LNCaP clone FGC (cell line): ENCODE measurements around the gene CDH20.
"Not testable (repeated sequence)": the region's sequence is repeated elsewhere in the genome, so short reads cannot be mapped to it uniquely, and the experiment has no call there.

Experiments used
- DNase-seq: peaks from one replicate; pipeline ENCODE4 v3.0.0-alpha.2; 2011; ENCODE audit warnings: low read depth
- H3K4me3 ChIP-seq: 2 replicates; pipeline ENCODE4 v1.5.1; 2011; ENCODE audit warnings: mild to moderate bottlenecking, low read depth, low read length, control low read depth
- TF ChIP-seq, protein P1 (sequence below): IDR thresholded peaks from 2 replicates; pipeline ENCODE4 v1.5.1; 2012; ENCODE audit warnings: mild to moderate bottlenecking; ENCODE audit not compliant: control insufficient read depth, insufficient read depth; ENCODE audit errors: extremely low read depth

Gene CDH20

DNA sequence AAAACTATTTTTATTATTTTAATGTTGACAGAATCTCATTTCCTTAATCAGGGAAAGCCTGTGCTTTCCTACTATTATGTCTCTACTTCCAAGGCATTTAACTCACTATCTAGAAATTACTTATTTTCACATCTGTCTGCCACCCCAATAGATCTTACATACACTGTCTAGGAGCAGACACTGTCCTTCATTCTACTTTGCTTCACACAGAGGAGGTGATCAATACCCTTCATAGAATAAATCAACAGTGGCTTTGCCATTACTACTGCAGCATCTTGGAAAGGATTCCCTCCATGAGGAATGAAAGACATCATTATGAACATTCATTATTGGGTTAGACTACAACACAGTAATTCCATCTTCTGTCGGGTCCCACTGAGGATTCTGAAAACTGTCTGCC lies 31.7 kb downstream of the CDH20 start:
- no peak for DNase-seq
- TF ChIP-seq, protein P1, sequence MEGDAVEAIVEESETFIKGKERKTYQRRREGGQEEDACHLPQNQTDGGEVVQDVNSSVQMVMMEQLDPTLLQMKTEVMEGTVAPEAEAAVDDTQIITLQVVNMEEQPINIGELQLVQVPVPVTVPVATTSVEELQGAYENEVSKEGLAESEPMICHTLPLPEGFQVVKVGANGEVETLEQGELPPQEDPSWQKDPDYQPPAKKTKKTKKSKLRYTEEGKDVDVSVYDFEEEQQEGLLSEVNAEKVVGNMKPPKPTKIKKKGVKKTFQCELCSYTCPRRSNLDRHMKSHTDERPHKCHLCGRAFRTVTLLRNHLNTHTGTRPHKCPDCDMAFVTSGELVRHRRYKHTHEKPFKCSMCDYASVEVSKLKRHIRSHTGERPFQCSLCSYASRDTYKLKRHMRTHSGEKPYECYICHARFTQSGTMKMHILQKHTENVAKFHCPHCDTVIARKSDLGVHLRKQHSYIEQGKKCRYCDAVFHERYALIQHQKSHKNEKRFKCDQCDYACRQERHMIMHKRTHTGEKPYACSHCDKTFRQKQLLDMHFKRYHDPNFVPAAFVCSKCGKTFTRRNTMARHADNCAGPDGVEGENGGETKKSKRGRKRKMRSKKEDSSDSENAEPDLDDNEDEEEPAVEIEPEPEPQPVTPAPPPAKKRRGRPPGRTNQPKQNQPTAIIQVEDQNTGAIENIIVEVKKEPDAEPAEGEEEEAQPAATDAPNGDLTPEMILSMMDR: no peak
- H3K4me3 ChIP-seq: no peak overlapping the region

DNA sequence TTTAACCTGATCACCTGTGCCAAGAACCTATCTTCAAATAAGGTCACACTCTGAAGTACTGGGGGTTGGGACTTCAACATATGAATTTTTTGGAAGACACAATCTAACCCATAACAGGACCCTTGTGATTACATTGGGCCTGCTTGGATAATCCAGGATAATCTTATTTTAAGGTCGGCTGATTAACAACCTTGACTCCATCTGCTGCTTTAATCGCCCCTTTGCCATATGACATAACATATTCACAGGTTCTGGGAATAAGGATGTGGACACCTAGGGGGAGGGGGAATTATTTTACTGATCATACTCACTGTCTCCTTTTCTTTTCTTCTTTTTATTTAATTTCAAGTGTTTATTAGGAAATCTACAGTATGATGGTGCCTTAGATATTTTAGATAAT lies 34.8 kb downstream of the CDH20 start:
- H3K4me3 ChIP-seq: no peak overlapping the region
- TF ChIP-seq, protein P1: no peak
- DNase-seq: no peak

DNA sequence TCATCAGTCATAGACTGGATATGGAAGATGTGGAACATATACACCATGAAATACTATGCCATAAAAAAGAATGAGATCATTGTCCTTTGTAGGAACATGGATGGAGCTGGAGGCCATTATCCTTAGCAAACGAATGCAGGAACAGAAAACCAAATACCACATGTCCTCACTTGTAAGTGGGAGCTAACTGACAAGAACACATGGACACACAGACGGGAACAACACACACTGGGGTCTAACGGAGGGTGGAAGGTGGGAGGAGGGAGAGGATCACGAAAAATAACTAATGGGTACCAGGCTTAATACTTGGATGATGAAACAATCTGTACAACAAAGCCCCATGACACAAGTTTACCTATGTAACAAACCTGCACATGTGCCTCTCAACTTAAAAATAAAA lies 36.4 kb downstream of the CDH20 start:
- not testable (repeated sequence) for DNase-seq, H3K4me3 ChIP-seq

DNA sequence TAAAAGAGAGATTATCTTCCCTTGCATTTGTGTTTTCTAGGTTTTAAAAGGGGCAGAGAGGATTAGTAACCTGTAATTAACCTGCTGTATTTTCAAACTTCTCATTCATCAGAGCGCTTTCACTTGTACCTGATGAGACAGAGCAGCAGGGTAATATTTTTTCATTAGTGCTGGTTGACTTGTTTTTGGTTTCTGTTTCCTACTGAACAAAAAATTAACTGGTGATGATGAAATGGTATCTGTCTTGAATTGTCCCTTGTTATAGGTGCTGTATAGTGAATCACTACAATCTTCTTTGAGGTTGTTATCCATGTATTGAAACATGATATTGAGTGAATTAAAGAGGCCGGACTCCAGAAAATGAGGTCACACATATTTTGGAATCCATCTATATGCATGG lies 37.9 kb downstream of the CDH20 start:
- no peak overlapping the region for H3K4me3 ChIP-seq
- DNase-seq: no peak
- TF ChIP-seq, protein P1: no peak

DNA sequence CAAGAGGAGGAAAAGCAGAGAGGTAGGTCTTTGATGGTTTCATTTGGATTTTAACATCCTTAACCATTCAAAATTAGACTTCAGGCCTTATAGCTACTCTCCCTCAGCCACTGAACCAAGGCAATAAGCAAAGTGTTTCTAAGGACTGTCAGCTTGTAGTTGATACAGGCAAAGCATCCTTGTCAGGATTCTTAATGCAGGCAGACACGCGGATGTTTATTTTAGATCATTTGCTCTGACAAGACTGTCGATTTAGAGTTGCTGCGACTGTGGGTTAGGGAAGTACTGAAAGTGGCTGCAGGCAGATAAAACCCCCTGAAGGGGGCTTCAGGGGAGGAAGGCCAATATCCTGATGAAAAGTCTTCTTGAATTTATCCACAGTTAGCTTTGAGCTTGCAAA lies 46.6 kb downstream of the CDH20 start:
- H3K4me3 ChIP-seq: no peak overlapping the region
- TF ChIP-seq, protein P1: no peak
- no peak for DNase-seq

DNA sequence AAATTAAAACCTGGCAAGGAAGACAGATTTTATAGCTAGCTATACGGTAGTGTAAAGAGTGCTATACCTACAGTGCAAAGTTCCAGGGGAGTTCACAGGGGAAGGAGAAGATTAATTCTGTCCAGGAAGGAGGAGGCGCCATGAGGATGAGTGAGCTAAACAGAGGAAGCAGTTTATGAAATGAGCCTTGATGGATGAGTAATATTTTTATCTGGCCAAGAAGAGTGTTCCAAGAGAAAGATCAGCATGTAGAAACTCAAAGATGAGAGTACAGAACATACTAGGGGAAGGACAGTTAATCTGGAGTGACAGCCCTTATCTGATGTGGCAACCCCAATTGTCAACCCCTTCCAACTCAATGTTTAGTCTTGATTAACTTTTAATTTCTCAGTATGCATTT lies 54.8 kb downstream of the CDH20 start:
- no peak overlapping the region for H3K4me3 ChIP-seq
- TF ChIP-seq, protein P1: no peak
- DNase-seq: no peak

DNA sequence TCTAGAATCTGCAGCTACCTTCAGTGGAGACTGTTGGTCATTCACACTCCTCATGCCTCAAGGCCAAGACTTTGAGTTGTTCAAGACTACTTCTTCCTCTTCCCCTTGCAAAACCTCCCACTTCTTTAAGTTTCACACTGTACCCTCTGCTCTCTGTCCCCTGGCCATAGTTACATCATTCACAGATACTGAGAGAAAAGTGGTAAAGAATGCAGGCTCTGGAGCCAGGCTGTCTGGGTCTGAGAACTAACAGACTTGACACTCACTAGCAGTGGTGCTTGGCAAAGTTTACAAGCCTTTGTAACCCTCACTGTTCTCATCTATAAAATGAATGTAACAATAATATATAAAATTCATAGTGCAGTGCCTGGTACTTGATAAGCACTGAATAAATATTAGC lies 61.8 kb downstream of the CDH20 start:
- H3K4me3 ChIP-seq: no peak overlapping the region
- DNase-seq: peak; percentile 33
- TF ChIP-seq, protein P1: no peak

DNA sequence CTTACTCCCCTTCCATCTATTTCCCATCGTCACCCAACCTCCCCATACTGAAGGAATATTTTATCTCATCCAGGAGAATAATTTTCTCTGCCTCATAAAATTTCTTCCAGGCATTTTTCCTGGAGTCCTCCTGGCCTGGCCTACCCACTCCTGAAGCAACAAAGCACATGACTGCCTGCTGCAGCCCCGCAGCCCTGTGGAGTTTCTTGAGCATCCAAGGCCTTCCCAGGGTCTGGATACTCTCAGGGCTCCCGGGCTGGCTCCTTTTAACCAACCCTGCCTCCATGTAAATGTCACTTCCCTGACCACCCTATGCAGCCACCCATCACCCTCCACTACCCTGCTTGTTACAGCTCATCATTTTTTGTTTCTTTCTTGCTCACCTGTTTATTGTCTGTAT lies 64.0 kb downstream of the CDH20 start:
- TF ChIP-seq, protein P1: no peak
- H3K4me3 ChIP-seq: no peak overlapping the region
- DNase-seq: no peak
